Sigmoid colon (tissue), 7 donors: ENCODE measurements around the gene ACTRT3. TPM values are rescaled to one million over a fixed set of nuclear protein-coding genes. Genes with fewer than 3 reads are reported as not detected.
"Not testable (repeated sequence)": the region's sequence is repeated elsewhere in the genome, so short reads cannot be mapped to it uniquely, and the experiment has no call there.

Experiments
- DNase-seq: peaks from one replicate; pipeline ENCODE4 v3.0.0-alpha.2; 2019
- H3K27ac ChIP-seq, 4 donors: fragments of 200-600 bp; sonication (generic); one replicate each; pipeline ENCODE4 v1.5.1; 2016 to 2019; ENCODE audit warnings: mild to moderate bottlenecking in 1 of 4
- H3K27me3 ChIP-seq, 3 donors: fragments of 200-600 bp; sonication (generic); one replicate each; pipeline ENCODE4 v1.5.1; 2019; ENCODE audit warnings: mild to moderate bottlenecking in 1 of 3
- H3K36me3 ChIP-seq, 4 donors: fragments of 200-600 bp; sonication (generic); one replicate each; pipeline ENCODE4 v1.5.1; 2016 to 2019
- H3K4me1 ChIP-seq, 4 donors: fragments of 200-600 bp; sonication (generic); one replicate each; pipeline ENCODE4 v1.5.1; 2017 to 2019
- H3K4me3 ChIP-seq, 4 donors: fragments of 200-600 bp; sonication (generic); one replicate each; pipeline ENCODE4 v1.5.1; 2017 to 2019; ENCODE audit warnings: mild to moderate bottlenecking in 2 of 4, moderate library complexity in 1 of 4
- H3K9me3 ChIP-seq, 4 donors: fragments of 200-600 bp in 3 of 4; sonication (generic) in 3 of 4; one replicate each; pipeline versions ENCODE4 v1.5.1 to v1.6.1; 2013 to 2019
- EP300 ChIP-seq, 4 donors: sonication (generic); formaldehyde crosslinking; IDR thresholded peaks; one replicate each; pipeline ENCODE4 v1.6.1; 2017; ENCODE audit warnings: antibody characterized with exemption in 4 of 4
- POLR2AphosphoS5 ChIP-seq, 4 donors: sonication (generic); formaldehyde crosslinking; IDR thresholded peaks; one replicate each; pipeline ENCODE4 v1.6.1; 2017; ENCODE audit warnings: antibody characterized with exemption in 4 of 4
- WGBS, 2 donors: extraction: QIAGEN DNeasy Blood & Tissue Kit; methylation state at CpG; one replicate each; pipeline ENCODE4 v1.1.7; 2013; 5-methylcytosine and 5-hydroxymethylcytosine counted together
- intact Hi-C: fragments of 100-400 bp; cut with DNase I; formaldehyde crosslinking; loops from one replicate; pipeline ENCODE4 v1.15.1; 2023
- polyA plus RNA-seq, 3 donors: library from polyadenylated mRNA; stranded (reverse); fragments of 200-250 nt; gene quantifications; one replicate each; pipeline ENCODE4 v1.2.3, GENCODE V29; 2013
- small RNA-seq, 3 donors: library from RNA; depleted of rRNA; stranded (forward); fragments of <200 nt; gene quantifications; one replicate each; pipeline ENCODE3, GENCODE V24; 2016
- total RNA-seq, 4 donors: library from RNA; depleted of rRNA; stranded (reverse); fragments of >200 nt; gene quantifications; one replicate each; pipeline ENCODE4 v1.1.0, GENCODE V29; 2016
- TF ChIP-seq, protein P1 (sequence below), 4 experiments: fragments of 450-650 bp in 3 of 4; fragments of 200-600 bp in 1 of 4; IDR thresholded peaks; one replicate each; pipeline ENCODE4 v1.5.1; 2016 to 2019; ENCODE audit warnings: antibody characterized with exemption in 4 of 4, mild to moderate bottlenecking in 3 of 4, moderate library complexity in 2 of 4
- donor health status: healthy with polysubstance abuse.
- donor health status: Bipolar disorder and iron deficiency.
- donor health status: healthy.

The ACTRT3 gene
- total and polyA plus RNA-seq, 7 donors: 0.69 to 4.4 (median 1.2) TPM

DNA sequence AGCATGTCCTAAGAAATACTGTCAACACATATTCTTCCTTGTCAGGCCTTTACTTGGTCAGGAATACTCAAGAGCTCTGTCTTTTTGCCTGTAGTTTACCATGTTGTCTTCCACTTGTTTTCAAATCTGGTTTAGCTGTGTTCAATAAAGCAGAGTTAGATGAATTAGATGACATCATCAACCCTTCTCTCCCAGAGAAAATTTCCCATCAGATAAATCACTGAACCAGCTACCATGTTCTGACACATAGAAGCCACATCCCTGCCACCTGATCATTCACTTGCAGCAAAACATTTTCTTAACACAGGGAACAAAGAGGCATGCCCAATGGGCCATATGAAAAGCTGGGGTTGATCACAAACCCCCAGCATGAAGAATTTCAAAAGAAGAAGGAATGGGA is 46.6 kb downstream of the ACTRT3 start:
- TF ChIP-seq POLR2AphosphoS5 (IDR thresholded peaks at IDR 0.05): no peak
- TF ChIP-seq, protein P1, sequence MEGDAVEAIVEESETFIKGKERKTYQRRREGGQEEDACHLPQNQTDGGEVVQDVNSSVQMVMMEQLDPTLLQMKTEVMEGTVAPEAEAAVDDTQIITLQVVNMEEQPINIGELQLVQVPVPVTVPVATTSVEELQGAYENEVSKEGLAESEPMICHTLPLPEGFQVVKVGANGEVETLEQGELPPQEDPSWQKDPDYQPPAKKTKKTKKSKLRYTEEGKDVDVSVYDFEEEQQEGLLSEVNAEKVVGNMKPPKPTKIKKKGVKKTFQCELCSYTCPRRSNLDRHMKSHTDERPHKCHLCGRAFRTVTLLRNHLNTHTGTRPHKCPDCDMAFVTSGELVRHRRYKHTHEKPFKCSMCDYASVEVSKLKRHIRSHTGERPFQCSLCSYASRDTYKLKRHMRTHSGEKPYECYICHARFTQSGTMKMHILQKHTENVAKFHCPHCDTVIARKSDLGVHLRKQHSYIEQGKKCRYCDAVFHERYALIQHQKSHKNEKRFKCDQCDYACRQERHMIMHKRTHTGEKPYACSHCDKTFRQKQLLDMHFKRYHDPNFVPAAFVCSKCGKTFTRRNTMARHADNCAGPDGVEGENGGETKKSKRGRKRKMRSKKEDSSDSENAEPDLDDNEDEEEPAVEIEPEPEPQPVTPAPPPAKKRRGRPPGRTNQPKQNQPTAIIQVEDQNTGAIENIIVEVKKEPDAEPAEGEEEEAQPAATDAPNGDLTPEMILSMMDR (IDR thresholded peaks at IDR 0.05): no peak
- TF ChIP-seq EP300 (IDR thresholded peaks at IDR 0.05): no peak
- no peak for DNase-seq
- intact Hi-C loops: no loop called here
- no peaks in the 10 kb centered on the region for H3K4me1 ChIP-seq
- no peaks in the 10 kb centered on the region for H3K9me3 ChIP-seq
- no peak overlapping the region for H3K27ac ChIP-seq
- H3K36me3 ChIP-seq: no peaks in the 10 kb centered on the region
- no peak overlapping the region for H3K4me3 ChIP-seq
- no peaks in the 10 kb centered on the region for H3K27me3 ChIP-seq

DNA sequence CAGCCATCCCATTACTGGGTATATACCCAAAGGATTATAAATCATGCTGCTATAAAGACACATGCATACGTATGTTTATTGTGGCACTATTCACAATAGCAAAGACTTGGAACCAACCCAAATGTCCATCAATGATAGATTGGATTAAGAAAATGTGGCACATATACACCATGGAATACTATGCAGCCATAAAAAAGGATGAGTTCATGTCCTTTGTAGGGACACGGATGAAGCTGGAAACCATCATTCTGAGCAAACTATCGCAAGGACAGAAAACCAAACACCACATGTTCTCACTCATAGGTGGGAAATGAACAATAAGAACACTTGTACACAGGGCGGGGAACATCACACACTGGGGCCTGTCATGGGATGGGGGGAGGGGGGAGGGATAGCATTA is 50.9 kb downstream of the ACTRT3 start:
- DNase-seq, intact Hi-C loops, H3K9me3 ChIP-seq, H3K4me1 ChIP-seq, H3K4me3 ChIP-seq, H3K27ac ChIP-seq, H3K36me3 ChIP-seq, H3K27me3 ChIP-seq: not testable (repeated sequence)
- WGBS, 2 donors: 93 to 95% methylated on average over 2 to 4 of the region's 4 CpGs

Small RNA genes within 50 kb of the gene (small RNA-seq; reads per million reads assigned to genes)
- gene RNU6-637P: 0 reads per million in 3 donors

Other genes with a start within 250 kb of the ACTRT3 start
- gene MECOM, start 105.8 kb downstream of the ACTRT3 start, total RNA-seq: 10 to 100 TPM in 1 of 4 donors, 1 to 10 TPM in 3; 3.0 to 17.7 (median 4.6) TPM
- 10 to 100 TPM; 12.0 to 23.2 (median 15.3) TPM for gene MECOM, start 105.8 kb downstream of the ACTRT3 start, polyA plus RNA-seq
- 100 to 1,000 TPM in 3 of 4 donors, 10 to 100 TPM in 1; 65.3 to 220 (median 125) TPM for gene TERC, start 4.5 kb downstream of the ACTRT3 start, total RNA-seq
- gene TERC, start 4.5 kb downstream of the ACTRT3 start, polyA plus RNA-seq: under 1 TPM in 1 of 3 donors, not detected in 2; 0.44 TPM
- 10 to 100 TPM; 15.5 to 24.4 (median 21.2) TPM for gene MYNN, start 3.8 kb upstream of the ACTRT3 start, total RNA-seq
- gene MYNN, start 3.8 kb upstream of the ACTRT3 start, polyA plus RNA-seq: 1 to 10 TPM; 7.6 to 9.9 (median 9.6) TPM
- gene LRRIQ4, start 43.3 kb upstream of the ACTRT3 start, total RNA-seq: not detected
- not detected for gene LRRIQ4, start 43.3 kb upstream of the ACTRT3 start, polyA plus RNA-seq
- gene LRRC34, start 43.3 kb upstream of the ACTRT3 start, total RNA-seq: 1 to 10 TPM; 1.1 to 3.9 (median 2.3) TPM
- gene LRRC34, start 43.3 kb upstream of the ACTRT3 start, polyA plus RNA-seq: 1 to 10 TPM in 1 of 3 donors, under 1 TPM in 1, not detected in 1; 0.60 to 1.1 TPM
- gene LRRC31, start 100.4 kb upstream of the ACTRT3 start, total RNA-seq: under 1 TPM in 1 of 4 donors, not detected in 3; 0.36 TPM
- 10 to 100 TPM in 2 of 3 donors, 1 to 10 TPM in 1; 7.8 to 81.1 (median 54.7) TPM for gene LRRC31, start 100.4 kb upstream of the ACTRT3 start, polyA plus RNA-seq
- not detected for gene SAMD7, start 142.0 kb upstream of the ACTRT3 start, total RNA-seq
- not detected for gene SAMD7, start 142.0 kb upstream of the ACTRT3 start, polyA plus RNA-seq
- gene SEC62, start 197.2 kb upstream of the ACTRT3 start, total RNA-seq: 10 to 100 TPM; 77.7 to 82.6 (median 79.8) TPM
- gene SEC62, start 197.2 kb upstream of the ACTRT3 start, polyA plus RNA-seq: 10 to 100 TPM; 15.0 to 36.8 (median 27.6) TPM